ENCODE measurements around the gene ADAMTSL4. TPM values are rescaled to one million over a fixed set of nuclear protein-coding genes. Genes with fewer than 3 reads are reported as not detected.

The ADAMTSL4 gene
- total and polyA plus RNA-seq, 9 of the 15 experiments (the other 6 are each of a cell fraction or from before 2014, with no cell fraction given), result 12.7 to 212 (median 35.6) TPM

- TF ChIP-seq CCNT2 (IDR thresholded peaks at IDR 0.05; ENCODE audit: borderline replicate concordance, extremely low read depth, insufficient read length, low read depth, low read length) (peak; percentile 65), E2F1 (CRISPR knock-in tag; IDR thresholded peaks at IDR 0.05) (no peak), ZBTB33 (CRISPR knock-in tag; IDR thresholded peaks at IDR 0.05) (peak; percentile 41; the same call in 1 of the 2 replicates), MTA2 (IDR thresholded peaks at IDR 0.05; ENCODE audit: low read depth) (peak; percentile 89), ZNF609 (CRISPR knock-in tag; IDR thresholded peaks at IDR 0.05; ENCODE audit: borderline replicate concordance) (peak; percentile 87; the same call in 1 of the 2 replicates), DACH1 (IDR thresholded peaks at IDR 0.05; ENCODE audit: partially characterized antibody) (peak; percentile 30), SP1 (CRISPR knock-in tag; IDR thresholded peaks at IDR 0.05) (peak; percentile 51; the same call in 1 of the 2 replicates), KDM1A (IDR thresholded peaks at IDR 0.05) (peak; percentile 94 to 95), EP300 (IDR thresholded peaks at IDR 0.05; ENCODE audit: low read length) (peak; percentile 99), RFX7 (CRISPR knock-in tag; IDR thresholded peaks at IDR 0.05) (no peak), CBX8 (IDR thresholded peaks at IDR 0.05; ENCODE audit: borderline replicate concordance, extremely low read depth, low read depth, low read length, poor library complexity, severe bottlenecking) (no peak), HMGXB4 (CRISPR knock-in tag; IDR thresholded peaks at IDR 0.05) (0 out of 2 replicates have a peak, but pooled peaks have one; percentile 54), GABPA (tag; conservative IDR thresholded peaks at IDR 0.05; ENCODE audit: low read depth) (no peak), ZNF655 (CRISPR knock-in tag; IDR thresholded peaks at IDR 0.05) (no peak), SIN3A (IDR thresholded peaks at IDR 0.05; ENCODE audit: borderline replicate concordance in 2 of 2, control insufficient read depth in 1 of 2, low read depth in 2 of 2, low read length in 2 of 2) (peak in 1 of 2 experiments; percentile 89; a peak in 2 of 4 replicates)
These were observed 3.6 kb upstream of the ADAMTSL4 start (continued) for GRCh38 chr1:150545486-150546032.

Data from K562 (cell line).